ENCODE results near the gene HOPX. TPM values are rescaled to one million over a fixed set of nuclear protein-coding genes. Genes with fewer than 3 reads are reported as not detected.

The HOPX gene
- total RNA-seq, 1 donor from 2014 or later = 0.54 TPM

GRCh38 chr4:56626963-56627362 lies 54.1 kb downstream of the HOPX start:
- H3K27ac Mint-ChIP-seq (ENCODE audit: unreplicated experiment) = no peak overlapping the region
- no peak for DNase-seq
- peaks cover 15% of the 10 kb centered on the region for H3K9me3 Mint-ChIP-seq (ENCODE audit: unreplicated experiment)
- peaks cover 8% of the 10 kb centered on the region for H3K27me3 Mint-ChIP-seq (ENCODE audit: unreplicated experiment)
- H3K4me3 Mint-ChIP-seq (ENCODE audit: unreplicated experiment) = no peak overlapping the region
- peaks cover 17% of the 10 kb centered on the region for H3K36me3 Mint-ChIP-seq (ENCODE audit: unreplicated experiment)
- no peaks in the 10 kb centered on the region for H3K4me1 Mint-ChIP-seq (ENCODE audit: low read depth, unreplicated experiment)
- TF ChIP-seq, protein P1, sequence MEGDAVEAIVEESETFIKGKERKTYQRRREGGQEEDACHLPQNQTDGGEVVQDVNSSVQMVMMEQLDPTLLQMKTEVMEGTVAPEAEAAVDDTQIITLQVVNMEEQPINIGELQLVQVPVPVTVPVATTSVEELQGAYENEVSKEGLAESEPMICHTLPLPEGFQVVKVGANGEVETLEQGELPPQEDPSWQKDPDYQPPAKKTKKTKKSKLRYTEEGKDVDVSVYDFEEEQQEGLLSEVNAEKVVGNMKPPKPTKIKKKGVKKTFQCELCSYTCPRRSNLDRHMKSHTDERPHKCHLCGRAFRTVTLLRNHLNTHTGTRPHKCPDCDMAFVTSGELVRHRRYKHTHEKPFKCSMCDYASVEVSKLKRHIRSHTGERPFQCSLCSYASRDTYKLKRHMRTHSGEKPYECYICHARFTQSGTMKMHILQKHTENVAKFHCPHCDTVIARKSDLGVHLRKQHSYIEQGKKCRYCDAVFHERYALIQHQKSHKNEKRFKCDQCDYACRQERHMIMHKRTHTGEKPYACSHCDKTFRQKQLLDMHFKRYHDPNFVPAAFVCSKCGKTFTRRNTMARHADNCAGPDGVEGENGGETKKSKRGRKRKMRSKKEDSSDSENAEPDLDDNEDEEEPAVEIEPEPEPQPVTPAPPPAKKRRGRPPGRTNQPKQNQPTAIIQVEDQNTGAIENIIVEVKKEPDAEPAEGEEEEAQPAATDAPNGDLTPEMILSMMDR (IDR thresholded peaks at IDR 0.05; ENCODE audit: partially characterized antibody, unreplicated experiment) = no peak

- peaks cover 17% of the 10 kb centered on the region for H3K36me3 Mint-ChIP-seq (ENCODE audit: unreplicated experiment)
- DNase-seq = no peak
- TF ChIP-seq, protein P1 (IDR thresholded peaks at IDR 0.05; ENCODE audit: partially characterized antibody, unreplicated experiment) = no peak
- no peak overlapping the region for H3K27ac Mint-ChIP-seq (ENCODE audit: unreplicated experiment)
- no peak overlapping the region for H3K4me3 Mint-ChIP-seq (ENCODE audit: unreplicated experiment)
- peaks cover 15% of the 10 kb centered on the region for H3K9me3 Mint-ChIP-seq (ENCODE audit: unreplicated experiment)
- H3K4me1 Mint-ChIP-seq (ENCODE audit: low read depth, unreplicated experiment) = no peaks in the 10 kb centered on the region
- H3K27me3 Mint-ChIP-seq (ENCODE audit: unreplicated experiment) = peaks cover 8% of the 10 kb centered on the region
These were observed 54.7 kb downstream of the HOPX start for GRCh38 chr4:56626420-56626819.

DNA sequence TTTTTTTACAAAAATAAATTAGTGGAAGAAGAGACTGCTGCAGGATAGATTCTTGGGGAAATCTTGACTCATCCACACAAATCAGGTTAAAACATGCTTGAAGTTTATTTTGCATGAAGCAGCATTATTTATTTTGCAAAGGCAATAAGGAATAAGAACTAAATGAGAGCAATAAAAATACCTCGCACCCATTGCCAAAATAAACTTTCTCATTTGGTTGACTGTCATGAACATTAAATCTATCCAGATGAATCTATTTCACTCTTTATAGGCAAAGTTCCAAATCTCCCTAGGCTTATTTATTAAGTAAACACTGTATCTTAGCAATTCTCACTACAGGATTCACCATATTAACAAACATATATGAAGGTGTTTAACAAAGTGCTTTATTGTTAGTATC lies 58.9 kb downstream of the HOPX start:
- no peak for DNase-seq
- no peak overlapping the region for H3K27ac Mint-ChIP-seq (ENCODE audit: unreplicated experiment)
- H3K4me1 Mint-ChIP-seq (ENCODE audit: low read depth, unreplicated experiment) = no peaks in the 10 kb centered on the region

DNA sequence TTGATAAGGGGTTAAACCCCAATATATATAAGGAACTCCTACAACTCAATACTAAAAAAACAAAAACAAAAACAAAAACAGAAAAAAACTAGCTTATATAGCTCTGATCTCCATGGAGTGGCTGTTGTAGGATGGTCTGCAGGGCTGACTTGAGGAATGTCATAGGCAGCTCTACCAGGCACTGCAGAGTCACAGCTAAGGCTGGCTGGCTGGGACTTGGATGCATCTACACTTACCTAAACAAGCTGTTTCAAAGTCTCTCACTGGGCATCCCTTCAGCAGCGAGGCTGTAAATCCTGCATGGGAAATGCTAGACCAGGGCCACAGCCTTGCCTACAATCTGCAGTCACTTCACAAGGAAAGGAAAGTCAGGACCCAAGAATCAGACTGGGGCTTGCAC lies 61.3 kb downstream of the HOPX start:
- peaks cover 3% of the 10 kb centered on the region for H3K4me1 Mint-ChIP-seq (ENCODE audit: low read depth, unreplicated experiment)
- H3K36me3 Mint-ChIP-seq (ENCODE audit: unreplicated experiment) = peaks cover 7% of the 10 kb centered on the region
- TF ChIP-seq, protein P1 (IDR thresholded peaks at IDR 0.05; ENCODE audit: partially characterized antibody, unreplicated experiment) = no peak
- H3K27me3 Mint-ChIP-seq (ENCODE audit: unreplicated experiment) = peaks cover 9% of the 10 kb centered on the region
- peaks cover 6% of the 10 kb centered on the region for H3K9me3 Mint-ChIP-seq (ENCODE audit: unreplicated experiment)
- H3K27ac Mint-ChIP-seq (ENCODE audit: unreplicated experiment) = no peak overlapping the region
- DNase-seq = no peak
- no peak overlapping the region for H3K4me3 Mint-ChIP-seq (ENCODE audit: unreplicated experiment)

More for the DNA sequence above, 58.9 kb downstream of the HOPX start:
- TF ChIP-seq, protein P1 (IDR thresholded peaks at IDR 0.05; ENCODE audit: partially characterized antibody, unreplicated experiment) = no peak
- peaks cover 13% of the 10 kb centered on the region for H3K9me3 Mint-ChIP-seq (ENCODE audit: unreplicated experiment)
- H3K27me3 Mint-ChIP-seq (ENCODE audit: unreplicated experiment) = peaks cover 12% of the 10 kb centered on the region
- no peak overlapping the region for H3K4me3 Mint-ChIP-seq (ENCODE audit: unreplicated experiment)
- H3K36me3 Mint-ChIP-seq (ENCODE audit: unreplicated experiment) = peaks cover 17% of the 10 kb centered on the region

DNA sequence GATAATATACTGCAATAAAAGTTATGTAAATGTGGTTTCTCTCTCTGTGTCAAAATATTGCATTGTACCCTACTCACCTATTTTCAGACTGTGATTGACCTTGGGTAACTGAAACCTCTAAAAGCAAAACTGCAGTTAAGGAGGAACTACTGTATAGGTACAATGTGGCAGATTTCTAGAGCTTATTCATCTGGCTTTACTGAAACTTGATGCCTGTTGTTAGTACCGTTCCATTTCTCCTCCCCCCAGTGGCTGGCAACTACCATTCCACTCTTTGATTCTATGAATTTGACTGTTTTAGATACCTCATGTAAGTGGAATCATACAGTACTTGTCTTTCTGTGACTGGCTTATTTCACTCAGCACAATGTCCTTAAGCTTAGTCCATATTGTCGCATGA lies 61.9 kb downstream of the HOPX start:
- no peak overlapping the region for H3K27ac Mint-ChIP-seq (ENCODE audit: unreplicated experiment)
- H3K4me3 Mint-ChIP-seq (ENCODE audit: unreplicated experiment) = no peak overlapping the region
- no peak for DNase-seq
- TF ChIP-seq, protein P1 (IDR thresholded peaks at IDR 0.05; ENCODE audit: partially characterized antibody, unreplicated experiment) = no peak
- peaks cover 3% of the 10 kb centered on the region for H3K4me1 Mint-ChIP-seq (ENCODE audit: low read depth, unreplicated experiment)
- H3K36me3 Mint-ChIP-seq (ENCODE audit: unreplicated experiment) = peaks cover 7% of the 10 kb centered on the region
- H3K27me3 Mint-ChIP-seq (ENCODE audit: unreplicated experiment) = peaks cover 9% of the 10 kb centered on the region
- peaks cover 6% of the 10 kb centered on the region for H3K9me3 Mint-ChIP-seq (ENCODE audit: unreplicated experiment)
